ENCODE data around the gene R3HDM2.
"Not testable (repeated sequence)": the region's sequence is repeated elsewhere in the genome, so short reads cannot be mapped to it uniquely, and the experiment has no call there.

R3HDM2 gene

GRCh38 chr12:57377103-57377840 is 53.6 kb downstream of the R3HDM2 start:
- DNase-seq (ENCODE audit: low read depth) = no peak

GRCh38 chr12:57372233-57372632 is 58.6 kb downstream of the R3HDM2 start:
- no peak for DNase-seq (ENCODE audit: low read depth)

- DNase-seq (ENCODE audit: low read depth) = peak; percentile 54
Observed at GRCh38 chr12:57370696-57371095, 60.1 kb downstream of the R3HDM2 start.

- DNase-seq (ENCODE audit: low read depth) = no peak
Observed at GRCh38 chr12:57370072-57370471, 60.8 kb downstream of the R3HDM2 start.

DNA sequence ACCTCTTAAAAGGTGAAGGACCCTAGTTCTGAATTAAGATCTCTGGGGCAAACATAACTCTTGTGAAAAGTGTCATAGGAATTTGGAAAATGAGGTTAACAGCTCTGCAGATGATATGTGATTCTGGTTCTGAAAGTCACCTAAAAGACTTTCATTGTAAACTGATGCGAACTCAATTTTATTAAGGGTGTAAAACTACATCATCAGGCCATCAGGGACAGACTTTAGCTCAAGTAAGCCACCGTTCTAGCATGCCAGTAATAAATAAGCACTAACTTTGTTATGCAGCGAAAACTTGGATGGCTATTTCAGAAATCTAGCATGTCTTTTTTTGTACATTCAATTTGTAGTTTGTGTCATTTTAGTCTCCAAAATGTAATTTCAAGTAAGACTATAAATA is 61.6 kb downstream of the R3HDM2 start:
- no peak for DNase-seq (ENCODE audit: low read depth)

GRCh38 chr12:57368349-57369095 is 62.3 kb downstream of the R3HDM2 start:
- no peak for DNase-seq (ENCODE audit: low read depth)

DNA sequence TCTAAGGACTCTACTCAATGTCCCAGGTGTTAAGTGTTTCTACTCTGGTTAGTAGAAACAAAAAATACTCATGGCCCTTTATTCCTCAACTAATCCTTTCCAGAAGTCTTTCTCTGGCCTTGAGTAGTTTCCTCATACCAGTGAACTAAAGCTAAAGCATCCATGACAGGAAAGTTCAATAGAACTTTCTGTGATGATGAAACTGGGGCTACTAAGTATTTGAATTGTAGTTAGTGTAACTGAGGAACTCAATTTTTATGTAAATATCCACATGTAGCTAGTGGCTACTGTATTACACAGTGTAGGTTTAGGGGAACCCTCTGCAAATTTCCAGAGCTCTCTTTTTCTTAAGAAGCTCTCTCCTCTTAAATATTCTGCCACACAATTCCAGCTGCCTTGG is 63.7 kb downstream of the R3HDM2 start:
- DNase-seq (ENCODE audit: low read depth) = no peak

GRCh38 chr12:57366315-57366714 is 64.5 kb downstream of the R3HDM2 start:
- DNase-seq (ENCODE audit: low read depth) = no peak

DNA sequence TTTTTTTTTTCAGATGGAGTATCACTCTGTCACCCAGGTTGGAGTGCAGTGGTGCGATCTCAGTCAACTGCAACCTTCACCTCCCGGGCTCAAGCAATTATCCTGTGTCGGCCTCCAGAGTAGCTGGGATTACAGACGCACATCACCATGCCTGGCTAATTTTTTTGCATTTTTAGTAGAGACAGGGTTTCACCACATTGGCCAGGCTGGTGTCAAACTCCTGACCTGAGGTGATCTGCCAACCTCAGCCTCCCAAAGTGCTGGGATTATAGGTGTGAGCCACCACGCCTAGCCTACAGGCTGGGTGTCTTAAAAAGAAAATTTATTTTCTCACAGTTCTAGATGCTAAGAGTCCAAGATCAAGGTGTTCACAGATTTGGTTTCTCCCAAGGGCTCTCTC is 66.7 kb downstream of the R3HDM2 start:
- not testable (repeated sequence) for DNase-seq (ENCODE audit: low read depth)

GRCh38 chr12:57360468-57360867 is 70.4 kb downstream of the R3HDM2 start:
- no peak for DNase-seq (ENCODE audit: low read depth)

DNA sequence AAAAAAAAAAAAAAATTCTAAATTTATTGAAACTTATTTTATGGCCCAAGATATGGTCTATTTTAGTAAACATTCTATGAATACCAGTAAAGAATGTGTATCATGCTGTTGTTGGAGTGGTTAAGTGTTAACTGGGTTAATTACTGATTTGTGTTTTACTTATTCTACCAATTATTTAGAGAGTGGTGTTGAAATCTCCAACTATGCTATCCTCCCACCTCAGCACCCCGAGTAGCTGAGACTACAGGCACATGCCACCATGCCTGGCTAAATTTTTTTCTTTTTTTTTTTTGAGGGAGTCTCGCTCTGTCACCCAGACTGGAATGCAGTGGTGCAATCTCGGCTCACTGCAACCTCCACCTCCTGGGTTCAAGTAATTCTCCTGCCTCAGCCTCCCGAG is 72.2 kb downstream of the R3HDM2 start:
- no peak for DNase-seq (ENCODE audit: low read depth)

GRCh38 chr12:57355734-57356133 is 75.1 kb downstream of the R3HDM2 start:
- no peak for DNase-seq (ENCODE audit: low read depth)

DNA sequence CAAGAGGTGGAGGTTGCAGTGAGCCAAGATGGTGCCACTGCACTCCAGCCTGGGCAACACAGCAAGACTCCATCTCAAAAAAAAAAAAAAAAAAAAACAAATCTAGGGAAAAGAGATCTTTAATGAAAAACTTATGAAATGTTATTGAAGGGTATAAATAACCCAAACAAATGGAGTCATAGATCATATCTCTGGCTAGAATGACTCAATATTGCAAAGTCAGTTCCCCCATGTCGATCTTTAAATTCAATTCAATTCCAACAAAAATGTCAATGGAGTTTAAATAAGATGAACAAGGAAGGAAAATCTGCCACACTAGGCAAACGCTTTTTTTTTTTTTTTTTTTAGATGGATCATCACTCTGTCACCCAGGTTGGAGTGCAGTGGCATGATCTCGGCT is 78.7 kb downstream of the R3HDM2 start:
- DNase-seq (ENCODE audit: low read depth) = no peak

- DNase-seq (ENCODE audit: low read depth) = no peak
Observed at GRCh38 chr12:57347284-57347683, 83.6 kb downstream of the R3HDM2 start.

- no peak for DNase-seq (ENCODE audit: low read depth)
Observed at GRCh38 chr12:57343703-57344378, 87.0 kb downstream of the R3HDM2 start.

DNA sequence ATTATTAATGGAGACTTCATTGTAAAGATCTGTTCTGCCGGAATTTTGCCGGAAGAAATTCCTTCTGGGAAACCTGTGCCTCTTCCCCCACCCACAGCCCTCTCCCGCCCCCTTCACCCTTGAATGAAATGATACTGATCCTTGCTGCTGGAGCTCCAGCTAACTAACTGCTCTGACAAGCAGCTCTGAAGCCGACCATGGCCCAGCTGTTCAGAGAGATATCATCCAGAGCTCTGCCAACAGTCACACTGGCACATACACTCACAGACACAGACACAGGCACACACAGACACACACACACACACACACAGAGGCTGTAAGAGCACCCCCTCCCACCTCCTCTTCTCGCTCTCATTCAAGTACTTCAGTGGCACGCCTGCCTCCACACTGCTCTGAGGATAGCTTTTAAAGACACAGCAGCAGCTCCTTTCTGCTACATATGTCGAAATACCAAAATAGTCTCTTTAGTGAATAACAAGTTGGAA is 88.6 kb downstream of the R3HDM2 start:
- DNase-seq (ENCODE audit: low read depth) = no peak

- no peak for DNase-seq (ENCODE audit: low read depth)
Observed at GRCh38 chr12:57341275-57341990, 89.4 kb downstream of the R3HDM2 start.

- DNase-seq (ENCODE audit: low read depth) = peak; percentile 22
Observed at GRCh38 chr12:57340104-57340503, 90.7 kb downstream of the R3HDM2 start.

- not testable (repeated sequence) for DNase-seq (ENCODE audit: low read depth)
Observed at GRCh38 chr12:57336299-57336698, 94.5 kb downstream of the R3HDM2 start.

GRCh38 chr12:57334219-57334618 is 96.6 kb downstream of the R3HDM2 start:
- no peak for DNase-seq (ENCODE audit: low read depth)

GRCh38 chr12:57332646-57333312 is 98.1 kb downstream of the R3HDM2 start:
- DNase-seq (ENCODE audit: low read depth) = no peak

- no peak for DNase-seq (ENCODE audit: low read depth)
Observed at GRCh38 chr12:57330992-57331391, 99.9 kb downstream of the R3HDM2 start.

Measured in GM04503 (cell line).